Ovary (tissue), 9 donors: ENCODE results near the gene RAB40C. TPM values are rescaled to one million over a fixed set of nuclear protein-coding genes. Genes with fewer than 3 reads are reported as not detected.

ENCODE experiments used
- DNase-seq, 5 donors: peaks; one replicate each; pipeline ENCODE4 v3.0.0-alpha.2; 2019 to 2020
- H3K27ac ChIP-seq, 2 donors: fragments of 200-600 bp; one replicate each; pipeline versions ENCODE4 v1.5.1 to v1.8.0; 2019 to 2022
- H3K27me3 ChIP-seq: fragments of 200-600 bp; one replicate; pipeline ENCODE4 v1.8.0; 2022
- H3K36me3 ChIP-seq: fragments of 200-600 bp; sonication (generic); one replicate; pipeline ENCODE4 v1.5.1; 2019
- H3K4me1 ChIP-seq: one replicate; pipeline ENCODE4 v1.8.1; 2013; ENCODE audit warnings: mild to moderate bottlenecking, moderate library complexity; ENCODE audit not compliant: insufficient read depth
- H3K4me3 ChIP-seq: fragments of 200-600 bp; sonication (generic); one replicate; pipeline ENCODE4 v1.5.1; 2017
- H3K9me3 ChIP-seq, 2 donors: fragments of 200-600 bp in 1 of 2; sonication (generic) in 1 of 2; one replicate each; pipeline versions ENCODE4 v1.5.1 to v1.8.1; 2013 to 2019; ENCODE audit warnings: mild to moderate bottlenecking in 1 of 2, moderate library complexity in 1 of 2
- EP300 ChIP-seq: sonication (generic); formaldehyde crosslinking; IDR thresholded peaks from one replicate; pipeline ENCODE4 v1.6.1; 2017; ENCODE audit warnings: antibody characterized with exemption
- POLR2A ChIP-seq: fragments of 450-650 bp; IDR thresholded peaks from one replicate; pipeline ENCODE4 v1.6.1; 2017; ENCODE audit warnings: antibody characterized with exemption, mild to moderate bottlenecking, moderate library complexity
- WGBS, 3 donors: extraction: QIAGEN DNeasy Blood & Tissue Kit in 1 of 3; methylation state at CpG; one replicate each; pipeline versions ENCODE4 v1.1.5 to v1.1.7; 2013 to 2017; 5-methylcytosine and 5-hydroxymethylcytosine counted together
- intact Hi-C, 4 donors: fragments of 100-400 bp; cut with DNase I; formaldehyde crosslinking; loops; one replicate each; pipeline versions ENCODE4 v1.11.0 to v1.15.1; 2022 to 2023
- polyA plus RNA-seq, 2 donors: library from polyadenylated mRNA; stranded (reverse); fragments of 200-250 nt in 1 of 2; fragments of 350-450 nt in 1 of 2; fragmentation: Illumina TruSeq in 1 of 2; extraction: RNeasy Lipid Tissue Mini Kit (QIAGEN cat#74804) in 1 of 2; gene quantifications; one replicate each; pipeline ENCODE4 v1.2.3, GENCODE V29; 2013 to 2014
- total RNA-seq, 7 donors: library from RNA; depleted of rRNA in 2 of 7; stranded (reverse); fragments of >200 nt in 2 of 7; fragmentation: NEBNext Ultra II Directional in 3 of 7; extraction: Animal tissue kit (Norgen Biotek cat#: 25700) in 3 of 7; gene quantifications; one replicate each; pipeline versions ENCODE4 v1.1.0 to v1.2.4, GENCODE V29; 2016 to 2023
- TF ChIP-seq, protein P1 (sequence below), 3 donors: fragments of 450-650 bp in 2 of 3; fragments of 200-600 bp in 1 of 3; IDR thresholded peaks; one replicate each; pipeline versions ENCODE4 v1.5.1 to v1.8.0; 2016 to 2022; ENCODE audit warnings: antibody characterized with exemption in 3 of 3, mild to moderate bottlenecking in 1 of 3
- donor health status: DM: no; HTN: no; CAD: no; lungs with moderate emphysema.
- donor health status: DM: no; HTN: no; CAD: no.
- donor health status: Bipolar disorder and iron deficiency.
- donor health status: DM: yes; HTN: yes; CAD: no.
- donor health status: DM: no; HTN: no; CAD: no.
- donor health status: DM: yes; HTN: yes; CAD: no.

RAB40C gene
- total and polyA plus RNA-seq, 9 donors = 1.9 to 24.1 (median 21.0) TPM

DNA sequence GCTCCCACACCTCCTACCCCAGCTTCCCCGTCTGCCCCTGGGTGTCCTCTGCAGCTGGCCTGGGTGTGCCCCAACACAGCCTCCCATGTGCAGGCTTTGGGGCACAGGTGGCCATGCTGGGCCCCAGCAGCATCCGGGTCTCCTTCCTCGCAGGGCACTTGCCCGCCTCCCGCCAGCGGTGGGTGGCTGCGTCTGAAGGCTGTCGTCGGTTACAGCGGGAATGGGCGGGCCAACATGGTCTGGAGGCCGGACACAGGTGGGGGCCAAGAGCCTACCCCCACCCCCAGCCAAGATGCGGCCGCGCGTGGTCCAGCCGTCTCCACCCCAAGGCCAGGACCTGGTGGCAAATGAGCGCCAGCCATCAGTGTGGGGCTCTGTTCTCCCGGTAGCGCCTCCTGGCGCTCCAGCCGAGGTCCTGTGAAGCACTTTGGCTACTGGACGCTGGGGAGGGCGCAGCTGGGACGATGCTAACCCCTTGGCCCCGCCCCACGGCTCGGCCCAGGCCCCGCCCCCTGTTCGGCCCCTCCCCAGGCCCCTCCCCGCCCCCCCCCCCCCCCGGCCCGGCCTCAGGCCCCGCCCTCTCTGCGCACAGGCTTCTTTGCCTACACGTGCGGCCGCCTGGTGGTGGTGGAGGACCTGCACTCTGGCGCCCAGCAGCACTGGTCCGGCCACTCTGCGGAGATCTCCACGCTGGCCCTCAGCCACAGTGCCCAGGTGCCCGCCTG, 70.8 kb downstream of the RAB40C start:
- H3K4me3 ChIP-seq = no peak overlapping the region
- H3K27me3 ChIP-seq = no peaks in the 10 kb centered on the region
- intact Hi-C loops = loop anchor here in 2 of 4 donors (5.0 to 10.0 kb wide), 3 partner anchors 78 to 276 kb away; partner anchors contain the start of gene PGAP6 (in 1 of the 2)
- no peaks in the 10 kb centered on the region for H3K36me3 ChIP-seq
- H3K27ac ChIP-seq = peak overlapping the region; percentile 66 to 74
- H3K4me1 ChIP-seq = peaks cover 5% of the 10 kb centered on the region
- H3K9me3 ChIP-seq = no peaks in the 10 kb centered on the region
- DNase-seq = peak; percentile 88 to 95 (median 91)
- no peak for TF ChIP-seq POLR2A
- TF ChIP-seq, protein P1, sequence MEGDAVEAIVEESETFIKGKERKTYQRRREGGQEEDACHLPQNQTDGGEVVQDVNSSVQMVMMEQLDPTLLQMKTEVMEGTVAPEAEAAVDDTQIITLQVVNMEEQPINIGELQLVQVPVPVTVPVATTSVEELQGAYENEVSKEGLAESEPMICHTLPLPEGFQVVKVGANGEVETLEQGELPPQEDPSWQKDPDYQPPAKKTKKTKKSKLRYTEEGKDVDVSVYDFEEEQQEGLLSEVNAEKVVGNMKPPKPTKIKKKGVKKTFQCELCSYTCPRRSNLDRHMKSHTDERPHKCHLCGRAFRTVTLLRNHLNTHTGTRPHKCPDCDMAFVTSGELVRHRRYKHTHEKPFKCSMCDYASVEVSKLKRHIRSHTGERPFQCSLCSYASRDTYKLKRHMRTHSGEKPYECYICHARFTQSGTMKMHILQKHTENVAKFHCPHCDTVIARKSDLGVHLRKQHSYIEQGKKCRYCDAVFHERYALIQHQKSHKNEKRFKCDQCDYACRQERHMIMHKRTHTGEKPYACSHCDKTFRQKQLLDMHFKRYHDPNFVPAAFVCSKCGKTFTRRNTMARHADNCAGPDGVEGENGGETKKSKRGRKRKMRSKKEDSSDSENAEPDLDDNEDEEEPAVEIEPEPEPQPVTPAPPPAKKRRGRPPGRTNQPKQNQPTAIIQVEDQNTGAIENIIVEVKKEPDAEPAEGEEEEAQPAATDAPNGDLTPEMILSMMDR (IDR thresholded peaks at IDR 0.05) = peak; percentile 35 to 75 (median 73)
- 6 to 28% (median 8%) methylated on average over 28 to 41 of the region's 43 CpGs for WGBS, 3 donors

DNA sequence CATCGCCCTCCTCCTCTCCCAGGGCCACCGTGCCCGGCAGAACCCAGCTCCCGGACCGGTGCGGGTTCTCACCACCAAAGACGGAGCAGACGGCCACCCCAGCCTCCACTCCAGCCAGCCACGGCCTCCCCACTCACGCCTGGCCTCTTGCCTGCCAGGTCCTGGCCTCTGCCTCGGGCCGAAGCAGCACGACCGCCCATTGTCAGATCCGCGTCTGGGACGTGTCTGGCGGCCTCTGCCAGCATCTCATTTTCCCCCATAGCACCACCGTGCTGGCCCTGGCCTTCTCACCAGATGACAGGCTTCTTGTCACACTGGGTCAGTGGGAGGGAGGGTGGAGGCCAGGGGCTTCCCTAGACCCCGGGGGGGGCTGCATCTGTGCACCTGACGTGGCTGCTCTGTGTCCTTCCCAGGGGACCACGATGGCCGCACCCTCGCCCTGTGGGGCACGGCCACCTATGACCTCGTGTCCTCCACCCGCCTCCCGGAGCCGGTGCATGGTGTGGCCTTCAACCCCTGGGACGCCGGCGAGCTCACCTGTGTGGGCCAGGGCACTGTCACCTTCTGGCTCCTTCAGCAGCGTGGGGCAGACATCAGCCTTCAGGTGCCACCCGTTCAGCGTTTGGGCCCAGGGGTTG, 71.4 kb downstream of the RAB40C start:
- Histone ChIP-seq H3K27ac (no peak overlapping the region), H3K27me3 (no peaks in the 10 kb centered on the region), H3K9me3 (no peaks in the 10 kb centered on the region), H3K4me1 (peaks cover 5% of the 10 kb centered on the region), H3K36me3 (no peaks in the 10 kb centered on the region), H3K4me3 (no peak overlapping the region)
- TF ChIP-seq, protein P1 (IDR thresholded peaks at IDR 0.05) = peak in 1 of 3 donors; percentile 62
- no peak for TF ChIP-seq POLR2A
- WGBS, 3 donors = 46 to 51% (median 48%) methylated on average over 29 to 35 of the region's 35 CpGs
- DNase-seq = peak in 1 of 5 donors; percentile 60
- intact Hi-C loops = loop anchor here in 2 of 4 donors (5.0 to 10.0 kb wide), 3 partner anchors 79 to 277 kb away; partner anchors contain the start of gene PGAP6 (in 1 of the 2)

DNA sequence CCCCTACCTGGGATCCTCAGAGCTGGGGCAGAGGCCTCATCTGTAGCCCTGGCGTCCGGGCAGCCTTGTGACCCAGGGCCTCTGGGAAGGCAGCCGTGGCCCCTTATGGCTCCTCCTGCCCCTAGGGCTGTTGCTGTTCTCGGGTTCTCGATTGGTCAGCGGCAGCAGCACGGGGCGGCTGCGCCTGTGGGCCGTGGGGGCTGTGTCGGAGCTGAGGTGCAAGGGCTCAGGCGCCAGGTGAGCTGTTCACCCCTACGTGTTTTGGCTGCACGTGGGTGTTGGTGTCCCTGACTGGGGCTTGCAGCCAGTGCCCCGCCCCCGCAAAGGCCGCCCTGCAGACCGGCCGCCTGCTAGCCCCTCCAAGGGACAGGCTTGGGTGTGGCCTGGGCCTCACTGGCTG, 72.2 kb downstream of the RAB40C start:
- peaks cover 5% of the 10 kb centered on the region for H3K4me1 ChIP-seq
- WGBS, 3 donors = 87 to 89% (median 87%) methylated on average over 15 to 19 of the region's 19 CpGs
- H3K27me3 ChIP-seq = no peaks in the 10 kb centered on the region
- no peaks in the 10 kb centered on the region for H3K9me3 ChIP-seq
- intact Hi-C loops = loop anchor here in 2 of 4 donors (5.0 to 10.0 kb wide), 3 partner anchors 80 to 277 kb away; partner anchors contain the start of gene PGAP6 (in 1 of the 2)
- H3K4me3 ChIP-seq = no peak overlapping the region
- H3K36me3 ChIP-seq = no peaks in the 10 kb centered on the region
- TF ChIP-seq POLR2A = no peak
- no peak overlapping the region for H3K27ac ChIP-seq
- peak in 1 of 5 donors; percentile 43 for DNase-seq

DNA sequence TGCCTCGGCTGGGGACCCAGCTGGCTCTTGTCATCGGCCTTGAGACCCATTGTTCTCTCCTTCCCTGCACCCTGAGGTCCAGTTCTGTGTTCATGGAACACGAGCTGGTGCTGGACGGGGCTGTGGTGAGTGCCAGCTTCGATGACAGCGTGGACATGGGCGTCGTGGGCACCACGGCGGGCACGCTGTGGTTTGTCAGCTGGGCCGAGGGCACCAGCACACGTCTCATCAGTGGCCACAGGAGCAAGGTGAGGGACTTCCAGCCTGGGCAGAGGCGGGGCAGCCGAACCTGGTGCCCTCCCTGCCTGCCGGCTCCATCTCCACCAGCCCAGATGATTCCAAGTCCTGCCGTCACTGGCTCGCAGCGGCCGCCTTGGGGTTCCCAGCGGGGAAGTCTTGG, 72.7 kb downstream of the RAB40C start:
- Histone ChIP-seq H3K4me3 (no peak overlapping the region), H3K27me3 (no peaks in the 10 kb centered on the region), H3K36me3 (no peaks in the 10 kb centered on the region), H3K9me3 (no peaks in the 10 kb centered on the region), H3K27ac (no peak overlapping the region), H3K4me1 (peaks cover 8% of the 10 kb centered on the region)
- no peak for DNase-seq
- intact Hi-C loops = loop anchor here in 2 of 4 donors (5.0 to 10.0 kb wide), 3 partner anchors 80 to 278 kb away; partner anchors contain the start of gene PGAP6 (in 1 of the 2)
- TF ChIP-seq EP300 (no peak), POLR2A (no peak)
- TF ChIP-seq, protein P1 (IDR thresholded peaks at IDR 0.05) = no peak
- WGBS, 3 donors = 92 to 96% (median 93%) methylated on average over 19 to 21 of the region's 21 CpGs
